Fibroblast of mammary gland (primary cell): ENCODE data around the gene MYO10.
A peak's percentile ranks its signal among the peaks of the same experiment; 100 is the strongest.

ENCODE experiments used
- DNase-seq: peaks from one replicate; pipeline ENCODE4 v3.0.0-alpha.2; 2010; ENCODE audit warnings: low read depth
- H3K4me3 ChIP-seq: 2 replicates; pipeline ENCODE4 v1.5.1; 2011; ENCODE audit warnings: low read depth, mild to moderate bottlenecking, low read length, moderate library complexity; ENCODE audit not compliant: control insufficient read depth
- CTCF ChIP-seq: conservative IDR thresholded peaks from 2 replicates; pipeline ENCODE4 v1.5.1; 2011; ENCODE audit warnings: low read depth, low read length, inconsistent platforms; ENCODE audit not compliant: control insufficient read depth, insufficient read depth

Gene MYO10

DNA sequence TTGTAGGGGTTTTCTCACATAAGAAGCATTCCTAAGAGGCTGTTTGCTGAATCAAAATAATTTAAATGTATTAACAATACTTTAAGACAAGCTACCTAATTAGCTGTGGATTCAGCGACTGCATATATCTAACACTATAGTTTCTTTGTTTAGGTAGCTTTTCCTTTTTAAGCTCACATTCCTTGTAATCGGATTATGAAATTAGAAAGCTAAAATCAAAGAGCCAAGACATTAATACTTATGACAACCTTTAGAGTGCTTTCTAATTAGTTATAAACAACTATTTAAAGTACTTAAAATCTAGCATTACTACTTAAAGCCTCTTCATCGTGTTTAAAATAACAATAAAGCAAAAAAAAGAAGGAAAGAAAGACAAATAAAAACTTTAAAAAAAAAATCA is 182.0 kb downstream of the MYO10 start:
- no peak for DNase-seq
- TF ChIP-seq CTCF, result no peak
- no peak overlapping the region for H3K4me3 ChIP-seq

DNA sequence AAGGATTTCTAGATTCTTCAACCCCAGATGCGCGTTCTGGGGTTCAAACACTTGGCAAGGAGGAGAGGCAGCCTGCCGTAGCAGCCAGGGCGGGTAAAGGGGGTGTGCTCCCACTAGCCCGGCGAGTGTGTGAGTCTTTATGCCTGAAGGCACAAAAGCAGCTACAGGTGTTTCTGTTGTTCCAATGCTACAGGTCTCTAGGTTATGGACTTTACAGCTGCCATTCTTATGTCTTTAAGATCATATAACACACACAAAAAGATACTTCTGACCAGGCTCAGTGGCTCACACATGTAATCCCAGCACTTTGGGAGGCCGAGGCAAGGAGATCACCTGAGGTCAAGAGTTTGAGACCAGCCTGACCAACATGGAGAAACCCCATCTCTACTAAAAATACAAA is 185.6 kb downstream of the MYO10 start:
- no peak for DNase-seq
- H3K4me3 ChIP-seq, result no peak overlapping the region
- TF ChIP-seq CTCF, result no peak

GRCh38 chr5:16749626-16750025 is 186.5 kb downstream of the MYO10 start:
- H3K4me3 ChIP-seq, result no peak overlapping the region
- no peak for DNase-seq
- TF ChIP-seq CTCF, result no peak

DNA sequence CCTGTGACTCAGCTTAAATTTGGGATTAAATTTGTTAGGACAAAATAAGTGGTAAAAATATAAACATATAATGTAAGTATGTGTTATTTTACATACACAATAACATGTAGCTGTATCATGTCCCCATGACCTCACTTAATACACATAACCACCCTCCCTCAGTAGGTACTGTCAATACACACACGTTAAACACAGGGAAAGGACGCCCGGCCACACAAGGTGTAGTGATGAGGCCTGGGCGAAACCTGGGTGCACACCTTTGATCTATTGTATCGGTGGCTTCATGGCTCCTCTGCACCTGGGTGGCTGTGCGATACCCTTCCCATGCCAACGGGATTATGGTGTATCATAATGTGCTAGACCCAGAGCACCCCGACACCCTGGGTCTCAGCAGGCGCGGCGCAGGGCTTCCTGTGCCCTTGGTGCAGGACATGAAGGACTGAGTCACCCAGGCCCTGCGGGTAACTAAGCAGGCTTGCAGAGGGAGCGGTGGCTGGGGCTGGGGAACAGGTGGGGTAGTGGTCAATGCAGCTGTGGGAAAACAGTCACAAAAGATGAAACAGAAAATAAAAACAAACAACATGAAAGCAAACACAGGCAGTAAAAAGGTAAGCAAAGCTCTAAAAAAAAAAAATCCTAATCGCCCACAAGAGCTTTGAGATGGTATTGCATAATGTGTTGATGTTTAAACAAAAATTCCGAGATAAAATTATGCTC is 191.8 kb downstream of the MYO10 start:
- H3K4me3 ChIP-seq, result no peak overlapping the region
- TF ChIP-seq CTCF, result no peak
- DNase-seq, result no peak

DNA sequence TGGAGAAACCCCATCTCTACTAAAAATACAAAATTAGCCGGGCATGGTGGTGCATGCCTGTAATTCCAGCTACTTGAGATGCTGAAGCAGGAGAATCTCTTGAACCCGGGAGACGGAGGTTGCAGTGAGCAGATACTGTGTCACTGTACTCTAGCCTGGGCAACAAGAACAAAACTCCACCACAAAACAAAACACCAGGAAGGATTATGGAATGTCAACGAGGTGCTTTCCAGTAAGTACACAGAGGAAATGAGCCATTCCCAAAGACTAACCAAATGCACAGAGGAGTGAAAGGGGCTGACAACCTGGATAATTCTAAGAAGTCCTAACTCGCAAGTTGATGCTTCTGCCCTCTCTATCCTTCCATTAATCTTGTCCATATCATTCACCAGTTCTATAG is 193.2 kb downstream of the MYO10 start:
- no peak for TF ChIP-seq CTCF
- H3K4me3 ChIP-seq, result no peak overlapping the region
- no peak for DNase-seq

DNA sequence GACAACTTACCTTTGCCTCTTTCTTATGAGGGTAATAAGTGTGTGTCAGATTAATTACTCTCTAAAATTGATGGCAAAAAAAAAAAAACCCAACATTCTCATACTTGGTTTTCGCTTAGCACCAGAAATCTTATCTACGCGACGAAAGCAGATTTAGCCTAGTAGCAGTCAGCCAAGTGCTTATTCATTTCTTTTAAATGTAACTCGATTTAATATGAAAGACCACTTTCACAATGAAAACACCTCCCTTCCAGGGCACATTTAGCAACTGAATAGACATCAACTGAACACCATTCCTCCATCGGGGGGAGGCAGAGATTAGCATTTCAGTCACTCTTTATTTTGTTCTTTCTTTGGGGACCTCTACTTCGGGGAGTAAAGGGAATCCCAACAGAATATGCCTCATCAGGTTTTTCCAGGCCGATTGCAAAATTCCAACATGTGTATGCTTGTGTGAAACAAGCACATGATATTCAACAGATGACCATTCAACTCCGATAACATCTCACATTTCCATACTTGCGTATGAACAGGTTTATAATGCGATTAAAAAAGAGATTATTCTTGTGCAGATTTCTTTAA is 195.2 kb downstream of the MYO10 start:
- no peak overlapping the region for H3K4me3 ChIP-seq
- DNase-seq, result peak; percentile 56
- peak; percentile 7 for TF ChIP-seq CTCF
